Naive thymus-derived CD8-positive, alpha-beta T cell (primary cell): ENCODE data around the gene ATXN10. TPM values are rescaled to one million over a fixed set of nuclear protein-coding genes. Genes with fewer than 3 reads are reported as not detected.

Source experiments
- ATAC-seq, 2 donors: fragments of 150-1000 bp; cut with Tn5 transposase in 1 of 2; sonication (Bioruptor Pico), chemical (Tn5 transposase) in 1 of 2; 1 replicate in 1 of 2; 2 replicates in 1 of 2; pipeline ENCODE4 v1.10.0; 2021; ENCODE audit warnings: mild to moderate bottlenecking in 2 of 2, moderate library complexity in 2 of 2
- POLR2A ChIA-PET: fragments of 350-600 bp; sonication (Branson Sonifier 250); formaldehyde crosslinking; loops from one replicate; lab custom pipeline; 2021; ENCODE audit warnings: antibody characterized with exemption; lab: Charles Lee
- DNase-seq, 10 donors: peaks; one replicate each; pipeline versions ENCODE4 v3.0.0 to v3.0.0-alpha.2; 2020 to 2022
- H3K27ac Mint-ChIP-seq, 10 donors: one replicate each; pipeline ENCODE4 v1.8.0; 2020 to 2022; ENCODE audit warnings: mild to moderate bottlenecking in 10 of 10, mixed read lengths in 10 of 10, moderate library complexity in 4 of 10, inconsistent platforms in 1 of 10
- H3K27me3 Mint-ChIP-seq, 5 donors: one replicate each; pipeline ENCODE4 v1.8.0; 2021 to 2022; ENCODE audit warnings: mixed read lengths in 5 of 5
- H3K36me3 Mint-ChIP-seq, 3 donors: one replicate each; pipeline ENCODE4 v1.8.0; 2020 to 2022; ENCODE audit warnings: mixed read lengths in 3 of 3, mild to moderate bottlenecking in 2 of 3, inconsistent platforms in 1 of 3
- H3K4me1 Mint-ChIP-seq, 4 donors: one replicate each; pipeline ENCODE4 v1.8.0; 2021 to 2022; ENCODE audit warnings: mixed read lengths in 4 of 4
- H3K4me3 Mint-ChIP-seq, 10 donors: one replicate each; pipeline ENCODE4 v1.8.0; 2020 to 2022; ENCODE audit warnings: mild to moderate bottlenecking in 10 of 10, mixed read lengths in 10 of 10, moderate library complexity in 6 of 10, inconsistent platforms in 1 of 10
- H3K9me3 Mint-ChIP-seq, 9 donors: one replicate each; pipeline ENCODE4 v1.8.0; 2020 to 2022; ENCODE audit warnings: mixed read lengths in 9 of 9, mild to moderate bottlenecking in 3 of 9, inconsistent platforms in 1 of 9, moderate library complexity in 1 of 9
- polyA plus RNA-seq, 3 donors: library from polyadenylated mRNA; unstranded; fragments of 300-500 nt; fragmentation: Illumina TruSeq; gene quantifications; one replicate each; pipeline ENCODE4 v1.2.3, GENCODE V29; 2021
- total RNA-seq, 8 experiments: library from RNA in 2 of 8; stranded (reverse) in 2 of 8; gene quantifications; one replicate each; pipeline ENCODE4 v1.2.3 and lab custom pipeline; 2021 to 2026

The ATXN10 gene
- total and polyA plus RNA-seq, 5 experiments from 2014 or later: 77.4 to 117 (median 91.1) TPM

- no peak for DNase-seq
- no peak for ATAC-seq
- H3K27ac Mint-ChIP-seq: peak overlapping the region in 1 of 10 donors; percentile 28
- peaks cover 0 to 6% (median under 1%) of the 10 kb centered on the region in 4 donors for H3K4me1 Mint-ChIP-seq
- no peak overlapping the region for H3K4me3 Mint-ChIP-seq
- no peaks in the 10 kb centered on the region for H3K27me3 Mint-ChIP-seq
- peaks cover 9 to 77% (median 31%) of the 10 kb centered on the region in 3 donors for H3K36me3 Mint-ChIP-seq
- POLR2A ChIA-PET: no interaction called here
- H3K9me3 Mint-ChIP-seq: no peaks in the 10 kb centered on the region
Measured at GRCh38 chr22:45816776-45817175, 145.1 kb downstream of the ATXN10 start.

- POLR2A ChIA-PET: no interaction called here
- DNase-seq: no peak
- Mint-ChIP-seq H3K4me3 (no peak overlapping the region), H3K27me3 (no peaks in the 10 kb centered on the region), H3K36me3 (peaks cover 9 to 76% (median 29%) of the 10 kb centered on the region in 3 donors), H3K27ac (no peak overlapping the region), H3K9me3 (no peaks in the 10 kb centered on the region), H3K4me1 (peaks cover 0 to 4% (median under 1%) of the 10 kb centered on the region in 4 donors)
- ATAC-seq: no peak
Measured at GRCh38 chr22:45817745-45818423, 146.2 kb downstream of the ATXN10 start.

DNA sequence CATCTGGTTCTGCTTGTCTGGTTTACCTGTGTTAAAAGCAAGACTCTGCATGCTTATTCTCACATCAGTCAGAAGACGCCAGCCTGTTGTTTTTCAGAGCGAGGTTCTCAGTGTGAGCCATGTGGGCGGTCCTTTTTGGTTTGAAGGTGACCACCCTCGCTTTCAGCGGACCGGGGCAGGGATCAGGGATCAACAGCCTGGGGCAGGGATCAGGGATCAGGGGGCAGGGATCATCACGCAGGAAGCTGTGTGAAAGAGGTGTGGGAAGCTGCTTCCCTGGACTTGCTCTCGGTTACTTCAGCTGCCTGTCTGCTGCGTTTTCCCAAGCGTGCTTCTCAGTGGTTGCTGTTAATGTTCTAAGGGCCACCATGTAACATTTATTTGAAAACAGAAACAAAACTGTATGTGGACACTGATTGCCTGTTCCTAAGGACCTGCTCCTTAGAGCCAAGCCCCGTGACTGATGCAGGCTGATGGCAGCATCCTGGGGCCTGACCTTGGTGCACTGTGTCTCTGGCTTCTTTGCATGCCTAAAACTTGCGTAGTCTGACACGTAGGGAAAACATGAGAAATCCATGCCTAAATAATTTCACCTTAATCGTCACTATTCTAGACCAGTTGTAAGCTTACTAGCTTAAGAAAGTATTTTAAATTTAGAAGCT lies 146.9 kb downstream of the ATXN10 start:
- Mint-ChIP-seq H3K27me3 (no peaks in the 10 kb centered on the region), H3K27ac (no peak overlapping the region), H3K4me3 (no peak overlapping the region), H3K9me3 (no peaks in the 10 kb centered on the region), H3K36me3 (peaks cover 9 to 76% (median 26%) of the 10 kb centered on the region in 3 donors), H3K4me1 (peaks cover 0 to 2% (median 0%) of the 10 kb centered on the region in 4 donors)
- POLR2A ChIA-PET: no interaction called here
- ATAC-seq (no peak), DNase-seq (no peak)

- Mint-ChIP-seq H3K27ac (no peak overlapping the region), H3K36me3 (peaks cover 11 to 74% (median 23%) of the 10 kb centered on the region in 3 donors), H3K9me3 (no peaks in the 10 kb centered on the region)
Measured at GRCh38 chr22:45819305-45819704, 147.7 kb downstream of the ATXN10 start.

DNA sequence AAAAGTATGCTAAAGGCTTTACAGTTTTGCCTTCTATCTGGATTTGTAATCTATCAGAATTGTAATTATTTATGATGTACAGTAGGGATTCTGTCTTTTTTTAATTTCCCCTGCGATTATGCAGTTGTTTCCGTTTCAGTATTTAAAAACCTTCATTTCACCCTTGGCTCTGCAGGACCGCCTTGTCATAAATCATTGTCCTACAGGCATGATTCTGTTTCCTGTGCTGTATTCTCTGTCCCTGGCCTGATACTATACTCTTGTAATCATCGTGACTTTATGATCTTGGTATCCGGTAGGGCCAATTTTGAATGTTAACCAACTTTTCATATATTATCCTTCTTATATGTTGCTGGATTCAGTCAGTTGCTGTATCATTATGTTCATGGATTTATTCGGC lies 151.7 kb downstream of the ATXN10 start:
- POLR2A ChIA-PET: no interaction called here
- H3K4me3 Mint-ChIP-seq: no peak overlapping the region

More at GRCh38 chr22:45819305-45819704, 147.7 kb downstream of the ATXN10 start:
- H3K4me3 Mint-ChIP-seq: no peak overlapping the region
- DNase-seq: no peak
- no peak for ATAC-seq
- no peaks in the 10 kb centered on the region for H3K27me3 Mint-ChIP-seq
- H3K4me1 Mint-ChIP-seq: peaks cover 0 to 4% (median 0%) of the 10 kb centered on the region in 4 donors
- POLR2A ChIA-PET: no interaction called here

GRCh38 chr22:45826520-45826919 lies 154.9 kb downstream of the ATXN10 start:
- Mint-ChIP-seq H3K9me3 (peaks cover 0 to 3% (median 0%) of the 10 kb centered on the region in 9 donors), H3K27me3 (no peaks in the 10 kb centered on the region), H3K27ac (no peak overlapping the region), H3K4me3 (no peak overlapping the region), H3K36me3 (peaks cover 23 to 64% (median 44%) of the 10 kb centered on the region in 3 donors), H3K4me1 (peaks cover 0 to 6% (median 0%) of the 10 kb centered on the region in 4 donors)
- POLR2A ChIA-PET: no interaction called here
- DNase-seq (no peak), ATAC-seq (no peak)

More for the DNA sequence above, 151.7 kb downstream of the ATXN10 start:
- Mint-ChIP-seq H3K27me3 (no peaks in the 10 kb centered on the region), H3K9me3 (peaks cover 0 to 3% (median 0%) of the 10 kb centered on the region in 9 donors), H3K27ac (no peak overlapping the region), H3K36me3 (peaks cover 23 to 73% (median 39%) of the 10 kb centered on the region in 3 donors), H3K4me1 (peaks cover 0 to 4% (median 0%) of the 10 kb centered on the region in 4 donors)
- ATAC-seq (no peak), DNase-seq (no peak)

DNA sequence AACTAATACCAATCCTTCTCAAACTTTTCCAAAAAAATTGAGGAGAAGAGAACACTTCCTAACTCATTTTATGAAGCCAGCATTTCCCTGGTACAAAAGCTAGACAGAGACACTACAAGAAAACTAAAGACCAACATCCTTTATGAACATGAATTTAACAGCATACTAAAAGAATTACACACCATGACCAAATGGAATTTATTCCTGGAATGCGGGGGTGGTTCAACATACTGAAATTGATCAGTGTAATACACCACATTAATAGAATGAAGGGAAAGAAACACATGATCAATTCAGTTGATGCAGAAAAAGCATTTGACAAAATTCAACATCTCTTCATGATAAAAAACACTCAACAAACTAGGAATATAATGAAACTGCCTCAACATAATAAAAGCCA lies 157.2 kb downstream of the ATXN10 start:
- H3K9me3 Mint-ChIP-seq: peaks cover 0 to 3% (median 0%) of the 10 kb centered on the region in 9 donors
- peaks cover 0 to 6% (median 0%) of the 10 kb centered on the region in 4 donors for H3K4me1 Mint-ChIP-seq
- POLR2A ChIA-PET: no interaction called here
- DNase-seq (no peak), ATAC-seq (no peak)
- no peak overlapping the region for H3K27ac Mint-ChIP-seq
- no peaks in the 10 kb centered on the region for H3K27me3 Mint-ChIP-seq
- no peak overlapping the region for H3K4me3 Mint-ChIP-seq
- H3K36me3 Mint-ChIP-seq: peaks cover 22 to 63% (median 37%) of the 10 kb centered on the region in 3 donors

GRCh38 chr22:45830531-45831245 lies 159.1 kb downstream of the ATXN10 start:
- peaks cover 10 to 54% (median 19%) of the 10 kb centered on the region in 3 donors for H3K36me3 Mint-ChIP-seq
- DNase-seq: no peak
- H3K27ac Mint-ChIP-seq: no peak overlapping the region
- H3K9me3 Mint-ChIP-seq: peaks cover 0 to 3% (median 0%) of the 10 kb centered on the region in 9 donors
- H3K4me1 Mint-ChIP-seq: peaks cover 0 to 4% (median 0%) of the 10 kb centered on the region in 4 donors
- H3K27me3 Mint-ChIP-seq: no peaks in the 10 kb centered on the region
- POLR2A ChIA-PET: no interaction called here
- no peak overlapping the region for H3K4me3 Mint-ChIP-seq
- ATAC-seq: no peak

GRCh38 chr22:45831394-45831793 lies 159.8 kb downstream of the ATXN10 start:
- Mint-ChIP-seq H3K4me3 (no peak overlapping the region), H3K27me3 (no peaks in the 10 kb centered on the region), H3K36me3 (peaks cover 5 to 48% (median 12%) of the 10 kb centered on the region in 3 donors), H3K9me3 (no peaks in the 10 kb centered on the region), H3K27ac (no peak overlapping the region), H3K4me1 (peaks cover 0 to 2% (median 0%) of the 10 kb centered on the region in 4 donors)
- POLR2A ChIA-PET: no interaction called here
- no peak for ATAC-seq
- no peak for DNase-seq

DNA sequence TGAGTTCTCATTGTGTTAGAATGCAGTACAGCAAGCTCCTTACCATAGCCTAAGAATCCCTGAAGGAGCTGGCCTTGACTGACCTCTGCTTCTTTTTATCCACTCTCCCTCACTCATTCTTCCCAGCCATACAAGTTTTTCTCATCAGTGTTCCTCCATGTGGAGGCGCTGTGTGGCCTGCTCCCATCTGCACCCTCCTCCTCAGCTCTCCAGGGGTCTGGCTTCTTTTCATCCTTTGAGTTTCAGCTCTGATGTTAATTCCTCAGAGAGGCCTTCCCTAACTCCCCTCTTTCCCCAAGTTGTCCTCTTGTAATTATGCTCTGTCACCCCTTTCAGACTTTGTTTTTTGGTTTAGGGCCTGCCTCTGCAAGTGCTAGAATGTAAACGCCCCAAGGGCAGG lies 160.5 kb downstream of the ATXN10 start:
- no peaks in the 10 kb centered on the region for H3K9me3 Mint-ChIP-seq
- peaks cover 0 to 2% (median 0%) of the 10 kb centered on the region in 4 donors for H3K4me1 Mint-ChIP-seq
- peaks cover 5 to 44% (median 8%) of the 10 kb centered on the region in 3 donors for H3K36me3 Mint-ChIP-seq
- no peaks in the 10 kb centered on the region for H3K27me3 Mint-ChIP-seq
- H3K27ac Mint-ChIP-seq: peak overlapping the region in 1 of 10 donors; percentile 67
- POLR2A ChIA-PET: no interaction called here
- DNase-seq (no peak), ATAC-seq (no peak)
- H3K4me3 Mint-ChIP-seq: no peak overlapping the region

DNA sequence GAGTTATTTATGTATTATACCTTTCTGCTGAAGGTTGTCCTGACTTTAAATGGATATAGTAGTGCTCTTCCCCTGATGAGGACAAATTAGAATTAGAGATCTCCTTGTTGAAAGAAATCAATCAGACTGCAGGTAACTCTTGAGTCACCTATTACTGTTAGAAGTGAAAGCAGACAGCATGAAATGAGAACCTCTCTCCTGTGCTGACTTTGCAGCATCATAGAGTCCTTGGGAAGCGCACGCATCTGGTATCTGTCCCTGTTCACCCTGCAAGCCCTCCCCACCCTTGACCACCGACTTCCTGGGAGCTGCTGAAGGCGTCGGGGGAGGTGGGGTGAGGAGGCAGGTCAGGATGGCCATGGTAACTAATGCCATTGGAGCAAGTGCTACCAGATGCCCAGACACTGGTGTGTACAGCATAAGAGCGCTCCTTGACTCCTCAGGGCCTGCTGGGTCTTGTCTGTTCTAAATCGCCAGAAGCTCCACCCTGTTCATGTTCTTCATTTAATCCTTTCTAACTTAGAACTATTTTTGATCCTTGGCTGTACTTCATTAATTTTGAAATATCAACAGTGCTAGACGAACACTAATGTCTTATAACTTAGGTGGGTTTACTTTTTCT lies 161.4 kb downstream of the ATXN10 start:
- Mint-ChIP-seq H3K27ac (no peak overlapping the region), H3K27me3 (no peaks in the 10 kb centered on the region), H3K4me1 (peaks cover 0 to 2% (median 0%) of the 10 kb centered on the region in 4 donors), H3K9me3 (no peaks in the 10 kb centered on the region), H3K4me3 (no peak overlapping the region), H3K36me3 (peaks cover 0 to 37% (median 8%) of the 10 kb centered on the region in 3 donors)
- no peak for DNase-seq
- POLR2A ChIA-PET: no interaction called here
- ATAC-seq: no peak

DNA sequence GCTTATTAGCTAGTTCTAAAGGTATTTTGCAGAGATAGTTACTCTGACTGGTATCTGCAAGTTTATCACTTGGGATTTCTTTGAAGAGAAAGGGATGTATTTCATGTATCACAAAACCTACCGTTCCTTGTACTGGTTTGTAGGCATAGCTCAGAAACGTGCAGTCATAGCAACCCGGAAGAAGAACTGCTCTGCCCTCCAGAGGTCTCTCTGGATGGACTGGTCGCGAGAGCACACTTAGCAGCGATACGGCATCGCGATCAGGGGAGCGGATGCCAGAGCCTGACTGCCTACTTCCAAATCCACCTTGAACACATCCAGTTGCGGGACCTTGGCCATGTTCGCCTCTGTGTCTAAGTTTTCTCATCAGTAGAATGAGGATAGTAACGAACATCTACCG lies 162.0 kb downstream of the ATXN10 start:
- Mint-ChIP-seq H3K27me3 (no peaks in the 10 kb centered on the region), H3K4me1 (peaks cover 0 to 2% (median 0%) of the 10 kb centered on the region in 4 donors), H3K4me3 (no peak overlapping the region), H3K27ac (no peak overlapping the region), H3K36me3 (peaks cover 0 to 39% (median 8%) of the 10 kb centered on the region in 3 donors), H3K9me3 (no peaks in the 10 kb centered on the region)
- DNase-seq: no peak
- ATAC-seq: no peak
- POLR2A ChIA-PET: no interaction called here
